ENCODE data around the gene CAMKK2. TPM values are rescaled to one million over a fixed set of nuclear protein-coding genes. Genes with fewer than 3 reads are reported as not detected.

Gene CAMKK2
- polyA plus RNA-seq, 1 donor from 2014 or later, result 29.2 TPM

GRCh38 chr12:121255433-121255832, 41.1 kb downstream of the CAMKK2 start:
- peaks cover 9% of the 10 kb centered on the region for H3K36me3 ChIP-seq (ENCODE audit: insufficient read depth, low read length)

GRCh38 chr12:121253638-121254335, 42.7 kb downstream of the CAMKK2 start:
- H3K9me3 ChIP-seq (ENCODE audit: low read length), result no peaks in the 10 kb centered on the region
- H3K27ac ChIP-seq (ENCODE audit: low read length), result no peak overlapping the region
- no peak overlapping the region for H3K4me3 ChIP-seq (ENCODE audit: low read length)
- no peak overlapping the region for H3K9ac ChIP-seq (ENCODE audit: low read length)
- TF ChIP-seq EP300 (conservative IDR thresholded peaks at IDR 0.05; ENCODE audit: poor library complexity, severe bottlenecking), result no peak
- no peak for TF ChIP-seq REST (IDR thresholded peaks at IDR 0.05; ENCODE audit: borderline replicate concordance)
- no peak for TF ChIP-seq POLR2AphosphoS5 (IDR thresholded peaks at IDR 0.05)
- no peak for TF ChIP-seq MXI1 (conservative IDR thresholded peaks at IDR 0.05; ENCODE audit: poor library complexity, severe bottlenecking)
- TF ChIP-seq CTCF (IDR thresholded peaks at IDR 0.05; ENCODE audit: poor library complexity, severe bottlenecking), result no peak
- H3K79me2 ChIP-seq (replicated peaks; ENCODE audit: insufficient read depth, low read length), result no peaks in the 10 kb centered on the region
- no peaks in the 10 kb centered on the region for H3F3A ChIP-seq (ENCODE audit: insufficient read depth, low read length, poor library complexity, severe bottlenecking)
- no peaks in the 10 kb centered on the region for H4K20me1 ChIP-seq (ENCODE audit: insufficient read depth)
- no peak overlapping the region for H3K4me2 ChIP-seq (ENCODE audit: low read length)
- no peaks in the 10 kb centered on the region for H3K9me2 ChIP-seq (ENCODE audit: insufficient read depth, low read length)
- no peak overlapping the region for H2AFZ ChIP-seq (ENCODE audit: low read depth, low read length)
- peaks cover 9% of the 10 kb centered on the region for H3K36me3 ChIP-seq (ENCODE audit: insufficient read depth, low read length)
- no peaks in the 10 kb centered on the region for H3K27me3 ChIP-seq (ENCODE audit: insufficient read depth, low read depth, low read length)

More at GRCh38 chr12:121255433-121255832, 41.1 kb downstream of the CAMKK2 start:
- no peaks in the 10 kb centered on the region for H4K20me1 ChIP-seq (ENCODE audit: insufficient read depth)
- no peaks in the 10 kb centered on the region for H3K27me3 ChIP-seq (ENCODE audit: insufficient read depth, low read depth, low read length)
- H3K9me3 ChIP-seq (ENCODE audit: low read length), result no peaks in the 10 kb centered on the region
- H3K79me2 ChIP-seq (replicated peaks; ENCODE audit: insufficient read depth, low read length), result no peaks in the 10 kb centered on the region
- no peak overlapping the region for H3K4me2 ChIP-seq (ENCODE audit: low read length)
- no peak overlapping the region for H3K27ac ChIP-seq (ENCODE audit: low read length)
- no peak overlapping the region for H2AFZ ChIP-seq (ENCODE audit: low read depth, low read length)
- H3K9ac ChIP-seq (ENCODE audit: low read length), result no peak overlapping the region
- TF ChIP-seq REST (IDR thresholded peaks at IDR 0.05; ENCODE audit: borderline replicate concordance), result no peak
- TF ChIP-seq TAF1 (IDR thresholded peaks at IDR 0.05; ENCODE audit: low read depth), result no peak
- H3F3A ChIP-seq (ENCODE audit: insufficient read depth, low read length, poor library complexity, severe bottlenecking), result no peaks in the 10 kb centered on the region
- no peaks in the 10 kb centered on the region for H3K9me2 ChIP-seq (ENCODE audit: insufficient read depth, low read length)
- no peak overlapping the region for H3K4me3 ChIP-seq (ENCODE audit: low read length)
